ENCODE data around the gene RNF212.
A peak's percentile ranks its signal among the peaks of the same experiment; 100 is the strongest.
"Not testable (repeated sequence)": the region's sequence is repeated elsewhere in the genome, so short reads cannot be mapped to it uniquely, and the experiment has no call there.

Gene RNF212

DNA sequence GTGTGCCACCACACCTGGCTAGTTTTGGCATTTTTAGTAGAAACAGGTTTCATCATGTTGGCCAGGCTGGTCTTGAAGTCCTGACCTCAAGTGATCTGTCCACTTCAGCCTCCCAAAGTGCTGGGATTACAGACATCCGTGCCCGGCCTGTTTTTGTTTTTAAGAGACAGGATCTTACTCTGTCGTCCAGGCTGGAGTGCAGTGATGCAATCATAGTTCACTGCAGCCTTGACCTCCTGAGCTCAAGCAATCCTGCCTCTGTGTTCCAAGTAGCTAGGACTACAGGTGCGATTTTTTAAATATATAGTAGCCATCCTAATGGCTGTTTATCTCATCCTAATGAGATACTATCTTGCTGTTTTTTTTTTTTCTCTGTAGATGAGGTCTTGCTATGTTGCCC, 47.6 kb downstream of the RNF212 start:
- DNase-seq (ENCODE audit: low read depth in 2 of 2): no peak

DNA sequence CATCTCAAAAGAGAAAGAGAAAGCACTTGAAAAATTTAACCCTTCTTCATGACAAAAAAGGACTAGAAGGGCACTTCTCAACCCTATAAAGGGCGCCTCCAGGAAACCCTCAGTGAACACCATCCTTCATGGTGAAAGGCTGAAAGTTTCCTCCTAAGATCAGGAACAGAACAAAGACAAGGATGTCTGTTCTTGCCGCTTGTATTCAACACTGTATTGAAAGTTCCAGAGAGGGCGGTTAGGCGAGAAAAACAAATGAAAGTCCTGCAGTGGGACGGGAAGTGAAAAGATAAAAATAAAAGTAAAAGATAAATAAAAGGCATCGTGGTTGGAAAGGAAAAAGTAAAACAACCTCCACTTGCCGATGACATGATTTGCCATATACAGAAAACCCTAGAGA, 50.9 kb downstream of the RNF212 start:
- no peak for DNase-seq (ENCODE audit: low read depth in 2 of 2)

DNA sequence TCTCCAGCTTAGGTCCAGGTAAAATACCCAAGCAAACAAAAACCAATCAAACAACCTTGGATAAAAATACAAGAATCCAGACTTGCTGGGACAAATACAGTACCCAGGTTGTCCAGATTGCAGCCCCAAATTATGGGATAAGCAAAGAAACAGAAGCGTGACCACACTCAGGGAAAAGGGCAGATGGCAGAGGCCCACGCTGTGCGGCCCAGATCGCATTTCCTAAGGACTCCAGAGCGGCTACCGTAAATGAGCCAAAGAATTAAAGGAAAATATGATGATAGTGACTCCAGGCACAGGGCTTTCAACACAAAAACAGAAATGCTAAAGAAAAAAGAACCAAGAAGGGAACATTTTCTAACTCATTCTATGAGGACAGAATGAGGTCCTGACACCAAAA, 51.6 kb downstream of the RNF212 start:
- no peak for DNase-seq (ENCODE audit: low read depth in 2 of 2)

DNA sequence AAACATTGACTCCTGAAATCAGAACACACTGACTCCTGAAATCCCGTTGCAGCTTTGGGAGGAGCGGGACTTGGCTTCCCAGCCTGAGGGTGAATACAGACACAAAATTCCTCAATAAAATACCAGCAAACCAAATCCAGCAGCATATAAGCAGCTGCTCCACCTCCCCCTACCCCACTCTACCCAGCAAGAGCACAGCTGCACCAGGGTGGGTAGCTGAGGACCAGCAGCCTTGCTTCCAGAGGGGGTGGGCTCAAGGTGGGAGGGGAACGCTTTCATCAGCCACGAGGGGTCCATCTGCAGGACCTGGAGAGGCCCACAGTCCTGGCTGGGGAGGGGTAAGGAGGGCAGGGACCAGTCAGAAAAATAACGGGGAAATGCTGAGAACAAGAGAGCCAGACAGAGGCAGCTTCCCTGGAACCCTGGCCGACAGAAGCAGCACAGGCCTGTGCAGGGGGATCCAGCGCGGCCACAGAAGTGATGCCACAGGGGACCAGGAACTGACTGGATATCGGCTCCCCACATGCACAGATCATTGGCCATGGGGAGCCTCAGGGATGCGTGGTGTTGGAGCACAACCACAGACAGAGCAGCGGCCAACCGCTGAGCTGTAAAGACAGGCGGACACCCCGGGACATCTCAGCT, 52.2 kb downstream of the RNF212 start:
- DNase-seq (ENCODE audit: low read depth in 2 of 2): no peak

DNA sequence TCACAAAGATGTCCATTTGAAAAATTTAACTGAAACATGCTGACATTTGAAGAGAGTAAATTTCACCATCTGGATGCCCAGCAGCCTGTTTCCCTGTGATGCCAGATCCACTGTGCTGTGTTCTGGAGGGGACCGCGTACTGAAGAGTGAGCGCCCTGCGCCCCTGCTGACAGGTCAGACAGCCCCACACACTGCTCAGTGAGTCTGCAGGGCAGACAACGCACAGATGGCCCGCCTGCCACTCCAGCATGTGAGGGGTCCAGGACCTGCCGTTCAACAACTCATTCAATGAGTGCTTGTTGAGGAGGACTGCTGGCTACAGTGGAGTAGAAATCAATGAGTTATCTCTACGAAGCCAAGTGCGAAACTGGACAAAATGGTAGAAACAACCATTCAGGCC, 52.7 kb downstream of the RNF212 start:
- DNase-seq (ENCODE audit: low read depth in 2 of 2): no peak

DNA sequence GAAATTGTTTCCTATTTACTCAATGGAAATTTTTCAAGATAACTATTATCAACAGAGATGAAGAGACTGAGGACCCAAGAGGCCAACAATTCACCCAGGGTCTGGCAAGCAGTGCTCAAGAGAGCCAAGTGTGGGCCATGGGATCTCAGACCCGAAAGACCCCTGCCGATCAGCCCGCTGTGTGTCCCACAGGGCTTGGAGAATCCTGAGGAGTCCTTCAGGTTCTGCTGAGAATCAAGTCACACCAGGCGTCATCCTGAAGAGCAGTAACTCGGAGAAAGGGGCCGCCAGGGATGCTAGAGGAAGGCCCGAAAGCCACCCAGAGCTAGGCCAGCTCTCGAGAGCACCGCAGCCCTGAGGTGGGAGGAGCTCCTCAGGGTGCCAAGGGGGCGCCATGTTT, 53.2 kb downstream of the RNF212 start:
- DNase-seq (ENCODE audit: low read depth in 2 of 2): no peak

DNA sequence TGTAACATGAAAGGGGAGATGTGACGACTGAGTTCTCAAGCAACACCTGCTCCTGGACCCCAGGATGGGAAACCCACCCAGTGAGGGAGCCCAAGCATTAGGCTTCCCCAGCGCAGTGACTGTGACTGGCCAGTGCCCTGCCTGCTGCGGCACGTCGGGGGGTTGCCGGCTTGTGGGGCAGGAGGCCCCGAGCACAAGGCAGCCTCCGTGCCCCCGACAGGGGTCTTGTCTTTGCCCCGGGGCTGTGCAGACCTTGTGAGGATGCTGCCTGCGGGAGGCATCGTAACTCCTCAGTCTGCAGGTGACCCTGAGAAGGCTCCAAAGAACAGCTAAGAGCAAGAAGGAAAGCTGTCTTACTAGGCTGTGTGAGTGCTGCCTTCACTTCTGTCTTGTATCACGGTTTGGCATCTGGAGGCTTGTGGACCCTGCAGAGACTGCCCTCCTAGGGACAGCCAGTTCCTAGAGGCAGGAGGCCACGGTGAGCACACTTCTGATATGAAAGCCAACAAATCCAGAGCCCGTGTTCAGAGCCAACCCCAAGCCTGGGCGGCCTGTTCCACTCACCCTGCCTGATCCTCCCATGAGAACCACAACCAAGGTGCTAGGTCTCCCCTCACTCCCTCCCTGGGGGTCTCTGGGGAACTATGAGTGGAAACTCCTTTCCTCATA, 54.2 kb downstream of the RNF212 start:
- DNase-seq (ENCODE audit: low read depth in 2 of 2): no peak

DNA sequence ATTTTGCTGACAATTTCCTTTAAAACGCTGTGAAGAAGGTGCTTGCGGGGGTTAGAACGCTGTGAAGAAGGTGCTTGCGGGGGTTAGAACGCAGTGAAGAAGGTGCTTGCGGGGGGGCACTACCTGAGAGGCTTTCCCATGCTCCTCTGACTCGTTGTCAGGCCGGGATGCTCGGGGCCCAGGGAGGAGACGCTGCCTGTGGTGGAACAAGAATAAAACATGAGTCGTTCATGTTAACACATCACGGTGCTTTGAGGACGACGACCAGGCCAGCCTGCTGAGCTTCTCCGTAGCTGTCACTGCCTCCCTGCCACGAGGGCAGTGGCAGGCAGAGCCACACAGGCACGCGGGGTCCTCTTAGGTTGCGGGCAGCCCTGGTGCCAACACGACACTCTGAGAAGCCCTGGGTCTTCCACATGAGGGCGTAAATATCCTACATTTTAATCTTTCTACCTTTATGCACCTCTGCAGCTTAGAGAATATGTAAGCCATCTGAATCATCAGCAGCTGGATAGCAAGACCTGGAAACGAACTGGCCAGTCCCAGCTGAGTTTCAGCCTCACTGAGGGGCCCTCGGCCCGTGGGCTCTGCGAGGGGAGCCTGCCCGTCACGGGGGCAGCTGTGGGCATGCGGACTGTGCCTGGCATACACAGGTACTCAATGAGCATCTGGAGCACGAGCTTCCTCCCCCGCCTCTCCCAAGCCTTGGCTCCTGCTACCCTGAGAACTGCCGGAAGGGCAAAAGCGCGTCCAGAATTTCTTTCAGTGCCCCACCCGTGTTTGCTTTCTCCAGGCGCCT, 55.0 kb downstream of the RNF212 start:
- no peak for DNase-seq (ENCODE audit: low read depth in 2 of 2)

DNA sequence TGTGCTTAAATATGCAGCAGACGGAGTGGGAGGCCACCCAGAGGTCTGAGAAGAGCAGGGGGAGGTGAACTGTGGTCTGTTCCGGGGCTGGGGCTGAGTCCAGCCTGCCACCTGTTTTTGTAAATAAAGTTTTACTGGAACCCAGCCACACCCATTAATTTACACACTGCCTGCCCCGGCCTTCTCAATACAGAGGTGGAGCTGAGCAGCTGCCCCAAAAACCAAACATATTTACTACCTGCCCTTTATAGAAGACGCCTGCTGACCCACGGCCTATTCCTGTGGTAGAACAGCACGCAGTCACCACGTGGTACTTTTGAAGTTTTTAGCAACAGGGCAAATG, 56.0 kb downstream of the RNF212 start:
- no peak for DNase-seq (ENCODE audit: low read depth in 2 of 2)

DNA sequence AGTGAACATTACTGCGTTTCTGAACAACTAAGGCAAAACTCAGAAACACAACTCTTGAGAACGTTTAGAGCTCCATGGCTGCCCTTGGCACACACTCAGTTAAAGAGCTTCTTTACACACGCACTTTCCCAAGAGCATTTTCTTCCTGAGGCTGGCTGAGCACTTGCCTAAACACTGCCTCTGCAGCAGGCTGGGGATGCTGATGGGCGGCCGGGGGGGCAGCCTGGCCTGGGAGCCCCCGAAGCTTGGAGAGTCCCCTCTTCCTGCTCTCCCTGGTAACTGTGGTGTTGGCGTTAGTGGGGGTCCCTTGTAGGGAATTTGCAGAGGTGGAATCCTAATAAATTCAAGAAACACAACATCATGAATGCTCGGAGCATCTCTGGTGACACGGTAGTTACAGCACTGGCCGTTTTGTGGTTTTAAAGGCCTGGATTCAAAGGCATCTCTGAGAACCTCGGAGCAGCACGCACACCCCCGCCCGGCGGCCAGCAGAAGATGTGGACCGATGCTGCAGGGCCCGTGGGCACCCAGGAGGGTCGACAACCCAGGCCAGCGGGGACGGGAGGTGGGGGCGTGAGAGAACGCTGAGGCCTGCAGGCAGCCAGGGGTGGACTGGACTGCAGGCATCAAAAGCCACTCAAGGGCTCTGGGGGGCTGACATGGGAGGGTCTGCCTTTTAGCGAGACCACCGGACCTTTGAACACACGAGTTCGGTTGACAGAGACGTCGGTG, 56.5 kb downstream of the RNF212 start:
- no peak for DNase-seq (ENCODE audit: low read depth in 2 of 2)

DNA sequence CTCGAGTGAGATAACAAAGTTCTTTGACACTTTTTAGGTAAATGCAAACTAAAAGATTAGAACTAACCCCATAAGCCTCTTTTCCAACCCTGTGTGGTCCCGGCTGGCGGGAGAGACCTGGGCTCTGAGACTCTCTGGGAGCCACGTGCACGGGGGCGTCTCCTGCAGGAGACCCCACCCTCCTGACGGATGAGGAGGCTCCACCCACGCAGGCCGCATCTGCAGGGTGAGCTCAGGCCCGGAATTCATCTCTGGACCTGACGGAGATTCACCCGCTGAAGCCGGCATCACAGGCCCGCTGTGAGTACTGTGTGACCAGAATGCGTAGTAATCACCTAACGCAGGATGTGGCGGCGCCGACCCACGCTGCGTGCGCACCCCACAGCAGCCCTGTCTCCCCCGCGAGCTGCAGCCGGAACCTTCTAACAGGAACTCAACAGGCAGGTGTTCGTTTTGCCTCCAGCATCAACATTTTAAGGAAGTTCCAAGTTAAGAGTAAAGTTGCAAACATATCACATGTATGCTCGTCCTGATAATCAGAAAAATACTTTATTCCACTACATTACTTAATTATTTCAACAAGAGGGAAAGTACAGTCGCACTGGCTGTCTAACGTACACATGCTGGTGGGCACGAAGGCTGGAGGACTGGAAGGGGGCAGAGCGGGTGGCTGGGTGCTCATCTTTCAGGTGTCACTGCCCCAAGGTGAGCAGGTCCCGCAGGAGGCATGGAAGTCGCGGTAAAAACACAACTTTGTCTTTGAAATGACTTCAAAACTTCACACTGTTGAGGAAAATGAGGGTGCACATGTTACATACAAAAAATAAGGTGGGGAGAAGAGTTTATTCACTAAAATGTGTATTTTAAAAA, 57.4 kb downstream of the RNF212 start:
- DNase-seq (ENCODE audit: low read depth in 2 of 2): peak; percentile 57 to 65

DNA sequence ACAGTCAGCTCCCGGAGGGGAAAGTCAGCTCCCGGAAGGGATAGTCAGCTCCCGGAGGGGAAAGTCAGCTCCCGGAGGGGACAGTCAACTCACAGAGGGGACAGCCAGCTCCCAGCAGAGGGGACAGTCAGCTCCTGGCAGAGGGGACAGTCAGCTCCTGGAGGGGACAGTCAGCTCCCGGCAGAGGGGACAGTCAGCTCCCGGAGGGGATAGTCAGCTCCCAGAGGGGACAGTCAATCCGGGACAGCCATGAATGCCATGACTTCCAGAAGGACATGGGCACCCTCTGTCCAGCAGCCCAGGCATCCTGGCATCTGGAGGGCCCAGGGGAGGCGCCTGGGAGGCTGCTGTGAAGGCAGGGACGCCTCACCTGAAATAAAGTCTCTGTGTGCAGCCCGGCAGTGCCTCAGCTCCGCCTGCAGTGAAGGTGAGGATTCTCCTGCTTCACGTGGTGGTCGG, 58.1 kb downstream of the RNF212 start:
- DNase-seq (ENCODE audit: low read depth in 2 of 2): not testable (repeated sequence)

DNA sequence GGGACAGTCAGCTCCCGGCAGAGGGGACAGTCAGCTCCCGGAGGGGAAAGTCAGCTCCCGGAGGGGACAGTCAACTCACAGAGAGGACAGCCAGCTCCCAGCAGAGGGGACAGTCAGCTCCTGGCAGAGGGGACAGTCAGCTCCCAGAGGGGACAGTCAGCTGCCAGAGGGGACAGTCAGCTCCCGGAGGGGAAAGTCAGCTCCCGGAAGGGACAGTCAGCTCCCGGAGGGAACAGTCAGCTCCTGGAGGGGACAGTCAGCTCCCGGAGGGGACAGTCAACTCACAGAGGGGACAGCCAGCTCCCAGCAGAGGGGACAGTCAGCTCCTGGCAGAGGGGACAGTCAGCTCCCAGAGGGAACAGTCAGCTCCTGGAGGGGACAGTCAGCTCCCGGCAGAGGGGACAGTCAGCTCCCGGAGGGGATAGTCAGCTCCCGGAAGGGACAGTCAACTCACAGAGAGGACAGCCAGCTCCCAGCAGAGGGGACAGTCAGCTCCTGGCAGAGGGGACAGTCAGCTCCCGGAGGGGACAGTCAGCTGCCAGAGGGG, 58.6 kb downstream of the RNF212 start:
- DNase-seq (ENCODE audit: low read depth in 2 of 2): not testable (repeated sequence)

DNA sequence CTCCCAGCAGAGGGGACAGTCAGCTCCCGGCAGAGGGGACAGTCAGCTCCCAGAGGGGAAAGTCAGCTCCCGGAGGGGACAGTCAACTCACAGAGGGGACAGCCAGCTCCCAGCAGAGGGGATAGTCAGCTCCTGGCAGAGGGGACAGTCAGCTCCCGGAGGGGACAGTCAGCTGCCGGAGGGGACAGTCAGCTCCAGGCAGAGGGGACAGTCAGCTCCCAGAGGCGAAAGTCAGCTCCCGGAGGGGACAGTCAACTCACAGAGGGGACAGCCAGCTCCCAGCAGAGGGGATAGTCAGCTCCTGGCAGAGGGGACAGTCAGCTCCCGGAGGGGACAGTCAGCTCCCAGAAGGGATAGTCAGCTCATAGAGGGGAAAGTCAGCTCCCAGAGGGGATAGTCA, 59.5 kb downstream of the RNF212 start:
- DNase-seq (ENCODE audit: low read depth in 2 of 2): not testable (repeated sequence)

DNA sequence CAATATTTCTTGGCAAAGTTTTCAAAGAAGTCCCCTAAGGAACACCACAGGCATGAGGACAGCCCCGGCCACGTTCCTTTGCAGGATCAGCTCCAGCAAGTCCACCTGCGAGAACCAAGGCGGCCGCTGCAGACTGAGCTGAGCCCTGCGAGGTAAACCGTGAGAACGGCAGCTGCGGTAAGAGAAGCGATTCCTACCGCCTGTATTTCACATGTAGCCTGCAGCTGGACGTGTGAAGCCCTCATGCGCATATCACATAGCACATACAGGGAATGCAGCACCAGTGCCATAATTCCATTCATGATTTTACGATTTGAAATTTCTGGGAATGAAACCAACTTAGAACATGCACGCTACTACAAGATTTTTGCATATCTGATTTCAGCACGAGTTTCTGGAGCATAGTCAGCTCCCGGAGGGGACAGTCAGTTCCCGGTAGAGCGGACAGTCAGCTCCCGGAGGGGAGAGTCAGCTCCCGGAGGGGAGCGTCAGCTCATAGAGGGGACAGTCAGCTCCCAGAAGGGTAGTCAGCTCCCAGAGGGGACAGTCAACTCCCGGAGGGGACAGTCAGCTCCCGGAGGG, 60.2 kb downstream of the RNF212 start:
- no peak for DNase-seq (ENCODE audit: low read depth in 2 of 2)

DNA sequence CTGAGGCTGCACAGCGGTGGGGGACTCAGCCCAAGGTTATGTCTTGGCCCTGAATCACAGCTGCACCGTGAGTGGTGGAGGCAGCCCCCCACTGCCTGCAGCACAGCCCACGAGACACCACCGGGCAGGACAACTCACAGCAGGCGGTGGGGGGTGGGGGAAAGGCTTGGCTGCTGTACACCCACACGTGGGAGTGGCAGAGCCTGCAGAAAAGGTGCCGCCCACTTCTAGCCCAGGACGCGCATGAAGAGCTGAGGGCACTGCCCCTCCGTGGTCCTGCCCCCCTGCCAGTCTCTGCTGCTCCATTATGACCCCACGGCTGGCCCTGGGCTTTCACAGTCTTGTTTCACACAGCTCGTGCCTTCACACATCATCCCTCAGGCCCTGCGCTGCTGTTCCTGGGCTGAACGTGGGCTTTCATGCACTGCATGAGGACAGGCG, 61.1 kb downstream of the RNF212 start:
- DNase-seq (ENCODE audit: low read depth in 2 of 2): no peak

DNA sequence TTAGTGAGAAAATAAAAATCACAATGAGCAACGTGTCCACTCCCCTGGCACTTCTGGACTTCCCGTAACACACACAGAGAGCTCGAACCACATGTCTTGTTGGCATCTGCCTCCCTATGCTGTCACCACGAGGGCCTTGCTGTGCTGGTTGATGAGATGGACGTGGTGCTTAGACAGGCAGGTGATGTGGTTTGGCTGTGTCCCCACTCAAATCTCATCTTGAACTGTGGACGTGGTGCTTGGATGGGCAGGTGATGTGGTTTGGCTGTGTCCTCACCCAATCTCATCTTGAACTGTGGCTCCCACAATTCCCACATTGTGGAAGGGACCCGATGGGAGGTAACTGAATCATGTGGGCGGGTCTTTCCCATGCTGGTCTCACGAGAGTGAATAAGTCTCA, 61.9 kb downstream of the RNF212 start:
- DNase-seq (ENCODE audit: low read depth in 2 of 2): no peak

DNA sequence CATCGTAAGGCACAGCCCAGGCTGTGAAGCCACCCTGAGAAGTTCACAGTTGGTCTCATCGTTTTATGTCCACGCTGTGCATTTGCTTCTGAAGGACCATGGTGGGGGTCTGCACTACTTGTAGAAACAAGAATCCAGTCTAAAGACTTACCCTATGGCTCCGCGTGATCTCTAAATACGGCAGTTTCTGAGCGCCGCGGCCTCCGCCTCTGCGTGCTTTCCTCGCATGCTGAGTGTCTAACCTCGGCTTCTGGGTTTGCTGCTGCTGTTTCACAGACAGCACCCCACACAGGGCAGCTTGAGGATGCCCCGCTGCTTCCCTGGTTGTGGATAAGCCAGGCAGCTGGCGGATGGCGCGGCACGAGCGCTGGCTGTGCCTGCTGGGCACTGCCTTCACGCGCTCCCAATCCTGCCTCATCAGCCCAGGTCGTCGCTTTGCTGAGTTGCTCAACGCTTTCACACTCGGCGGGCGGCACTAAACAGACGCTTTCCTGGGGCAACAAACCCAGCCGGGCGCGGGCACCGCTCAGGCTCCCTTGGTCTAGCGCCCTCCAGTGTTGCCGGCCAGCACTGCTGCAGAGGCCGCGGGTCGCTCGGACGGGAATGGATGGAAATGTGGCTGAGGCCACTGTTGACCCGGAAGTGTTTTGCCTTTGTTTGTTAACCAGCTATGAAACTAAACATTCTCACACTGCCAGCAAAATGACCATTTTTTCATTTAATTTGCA, 62.7 kb downstream of the RNF212 start:
- DNase-seq (ENCODE audit: low read depth in 2 of 2): no peak

DNA sequence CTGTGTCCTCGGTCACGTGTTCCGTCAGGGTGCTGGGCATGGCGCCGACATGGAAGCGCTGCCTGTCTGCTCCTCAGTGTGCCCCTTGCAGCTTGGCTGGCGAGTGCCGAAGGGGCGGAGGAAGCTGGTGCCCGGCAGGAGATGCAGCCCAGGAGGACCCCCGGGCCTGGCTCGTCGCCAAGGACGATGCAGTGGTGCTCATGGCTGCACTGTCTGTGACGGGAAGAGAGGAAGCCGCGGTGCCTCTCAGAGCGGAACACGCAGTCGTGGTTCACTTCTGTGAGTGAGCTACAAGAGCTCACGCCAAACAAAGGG, 63.8 kb downstream of the RNF212 start:
- DNase-seq (ENCODE audit: low read depth in 2 of 2): no peak

Data from stimulated activated CD8-positive, alpha-beta memory T cell treated with anti-CD3 and anti-CD28 coated beads, Interleukin-7, amount 100 ng/mL, for 1 hour (primary cell).